Motor neuron (in vitro differentiated cells): ENCODE measurements around the gene TFDP1. TPM values are rescaled to one million over a fixed set of nuclear protein-coding genes. Genes with fewer than 3 reads are reported as not detected.

Experiments
- ATAC-seq, 8 experiments: fragments of 200-7000 bp; cut with Tn5 transposase; replicated peaks in 6 of 8; 2 replicates each; pipeline ENCODE4 v1.8.0; 2021; ENCODE audit warnings: mild to moderate bottlenecking in 8 of 8, moderate library complexity in 8 of 8
- H3K27ac ChIP-seq, 2 donors: fragments of 250-450 bp; sonication (Bioruptor Pico); 2 replicates each; pipeline ENCODE4 v1.9.0; 2021; ENCODE audit warnings: antibody characterized with exemption in 2 of 2, mild to moderate bottlenecking in 2 of 2, moderate library complexity in 1 of 2
- H3K4me1 ChIP-seq, 2 donors: fragments of 250-450 bp; sonication (Bioruptor Pico); replicated peaks in 1 of 2; 2 replicates each; pipeline ENCODE4 v1.6.1; 2021; ENCODE audit warnings: antibody characterized with exemption in 2 of 2, mild to moderate bottlenecking in 2 of 2, moderate library complexity in 1 of 2
- H3K4me3 ChIP-seq, 5 donors: fragments of 250-450 bp; sonication (Bioruptor Pico); 2 replicates each; pipeline ENCODE4 v1.9.0; 2021; ENCODE audit warnings: antibody characterized with exemption in 5 of 5, mild to moderate bottlenecking in 5 of 5, moderate library complexity in 4 of 5
- WGBS, 10 experiments: fragments of 450-650 bp; shearing (Covaris generic); methylation state at CpG; one replicate each; pipeline ENCODE4 v1.0.0; 2022; 5-methylcytosine and 5-hydroxymethylcytosine counted together
- in situ Hi-C, 9 experiments: fragments of 400-800 bp; cut with MboI; loops; one replicate each; pipeline ENCODE4 v1.15.0; 2021; ENCODE audit warnings: low sequenced_read_pairs in 9 of 9, low pct_unique_long_range_greater_than_20kb in 2 of 9; ENCODE audit not compliant: unreplicated experiment in 9 of 9
- total RNA-seq, 8 experiments: library from RNA; unstranded; fragments of 300-600 nt; gene quantifications; 2 replicates each; pipeline versions ENCODE4 v1.2.3 to v1.2.4, GENCODE V29; 2022

Gene TFDP1
- total RNA-seq, 8 experiments from 2014 or later = 17.9 to 98.9 (median 39.5) TPM

GRCh38 chr13:113652404-113653263, 68.1 kb downstream of the TFDP1 start:
- WGBS, 10 experiments = 63 to 100% (median 90%) methylated on average over 1 to 5 of the region's 24 CpGs; no CpG with 5 or more reads in 7 of the 10 experiments
- Histone ChIP-seq H3K4me1 (peaks cover 0 to 11% of the 10 kb centered on the region in 2 donors), H3K4me3 (no peak overlapping the region), H3K27ac (no peak overlapping the region)
- no peak for ATAC-seq
- in situ Hi-C loops = no loop called here

GRCh38 chr13:113653264-113654174, 69.0 kb downstream of the TFDP1 start:
- WGBS, 10 experiments = 6 to 83% (median 71%) methylated on average over 2 to 11 of the region's 24 CpGs; no CpG with 5 or more reads in 1 of the 10 experiments
- Histone ChIP-seq H3K27ac (no peak overlapping the region), H3K4me1 (peaks cover 0 to 11% of the 10 kb centered on the region in 2 donors), H3K4me3 (no peak overlapping the region)
- in situ Hi-C loops = no loop called here
- peak in 2 of 8 experiments; percentile 38 to 52 for ATAC-seq

GRCh38 chr13:113654175-113654560, 69.6 kb downstream of the TFDP1 start:
- 30 to 83% (median 63%) methylated on average over 1 to 9 of the region's 9 CpGs; no CpG with 5 or more reads in 4 of the 10 experiments for WGBS, 10 experiments

GRCh38 chr13:113654591-113655345, 70.2 kb downstream of the TFDP1 start:
- Histone ChIP-seq H3K4me1 (peaks cover 0 to 11% of the 10 kb centered on the region in 2 donors), H3K4me3 (no peak overlapping the region), H3K27ac (no peak overlapping the region)
- WGBS, 10 experiments = 0 to 87% (median 82%) methylated on average over 1 to 3 of the region's 39 CpGs; no CpG with 5 or more reads in 6 of the 10 experiments
- in situ Hi-C loops = no loop called here
- ATAC-seq = no peak

More at GRCh38 chr13:113654175-113654560, 69.6 kb downstream of the TFDP1 start:
- H3K27ac ChIP-seq = no peak overlapping the region
- peaks cover 0 to 11% of the 10 kb centered on the region in 2 donors for H3K4me1 ChIP-seq
- H3K4me3 ChIP-seq = no peak overlapping the region
- peak in 1 of 8 experiments; percentile 63 for ATAC-seq
- in situ Hi-C loops = no loop called here

- ATAC-seq = peak in 3 of 8 experiments; percentile 16 to 31 (median 19)
- 0 to 100% (median 73%) methylated on average over 1 to 10 of the region's 15 CpGs; no CpG with 5 or more reads in 3 of the 10 experiments for WGBS, 10 experiments
- no peak overlapping the region for H3K4me3 ChIP-seq
- in situ Hi-C loops = no loop called here
- H3K27ac ChIP-seq = no peak overlapping the region
- H3K4me1 ChIP-seq = peaks cover 0 to 11% of the 10 kb centered on the region in 2 donors
Measured at GRCh38 chr13:113655346-113656002, 70.9 kb downstream of the TFDP1 start.

GRCh38 chr13:113656003-113656588, 71.5 kb downstream of the TFDP1 start:
- H3K4me1 ChIP-seq = peaks cover 0 to 11% of the 10 kb centered on the region in 2 donors
- peak in 2 of 8 experiments; percentile 4 to 9 for ATAC-seq
- H3K27ac ChIP-seq = no peak overlapping the region
- H3K4me3 ChIP-seq = no peak overlapping the region
- in situ Hi-C loops = no loop called here
- WGBS, 10 experiments = 73 to 90% (median 82%) methylated on average over 2 to 3 of the region's 25 CpGs; no CpG with 5 or more reads in 7 of the 10 experiments

GRCh38 chr13:113656831-113657671, 72.5 kb downstream of the TFDP1 start:
- peak in 1 of 8 experiments; percentile 11 for ATAC-seq
- H3K27ac ChIP-seq = no peak overlapping the region
- in situ Hi-C loops = no loop called here
- H3K4me1 ChIP-seq = peaks cover 0 to 11% of the 10 kb centered on the region in 2 donors
- H3K4me3 ChIP-seq = no peak overlapping the region
- whole genome bisulfite sequencing, 10 experiments = 55 to 96% (median 86%) methylated on average over 2 to 5 of the region's 42 CpGs; no CpG with 5 or more reads in 7 of the 10 experiments

GRCh38 chr13:113657851-113658741, 73.5 kb downstream of the TFDP1 start, which contains the start of gene ATP4B:
Gene ATP4B, minus strand, starts transcription at chr13:113658198. Its CDS starts 54 bp downstream, at chr13:113658144.
- in situ Hi-C loops = no loop called here
- ATAC-seq = peak in 1 of 8 experiments; percentile 7
- H3K4me1 ChIP-seq = peaks cover 0 to 10% of the 10 kb centered on the region in 2 donors
- WGBS, 10 experiments = 80 to 100% (median 86%) methylated on average over 1 to 7 of the region's 47 CpGs; no CpG with 5 or more reads in 7 of the 10 experiments
- H3K4me3 ChIP-seq = no peak within 1 kb of the TSS
- no peak within 1 kb of the TSS for H3K27ac ChIP-seq

GRCh38 chr13:113658836-113659235, 74.3 kb downstream of the TFDP1 start:
- no peak overlapping the region for H3K27ac ChIP-seq
- H3K4me1 ChIP-seq = peaks cover 0 to 2% of the 10 kb centered on the region in 2 donors
- no peak for ATAC-seq
- in situ Hi-C loops = no loop called here
- WGBS, 10 experiments = 20 to 87% (median 55%) methylated on average over 1 to 3 of the region's 14 CpGs; no CpG with 5 or more reads in 6 of the 10 experiments
- H3K4me3 ChIP-seq = no peak overlapping the region

- in situ Hi-C loops = no loop called here
- no peak overlapping the region for H3K27ac ChIP-seq
- no peak overlapping the region for H3K4me3 ChIP-seq
- WGBS, 10 experiments = 43 to 95% (median 83%) methylated on average over 4 to 8 of the region's 8 CpGs; no CpG with 5 or more reads in 1 of the 10 experiments
- no peak for ATAC-seq
- no peaks in the 10 kb centered on the region for H3K4me1 ChIP-seq
Measured at GRCh38 chr13:113659337-113659736, 74.8 kb downstream of the TFDP1 start.
